ENCODE data around the gene RBM41. TPM values are rescaled to one million over a fixed set of nuclear protein-coding genes. Genes with fewer than 3 reads are reported as not detected.

The RBM41 gene
- total and polyA plus RNA-seq, 7 donors, result 2.2 to 19.1 (median 13.9) TPM

DNA sequence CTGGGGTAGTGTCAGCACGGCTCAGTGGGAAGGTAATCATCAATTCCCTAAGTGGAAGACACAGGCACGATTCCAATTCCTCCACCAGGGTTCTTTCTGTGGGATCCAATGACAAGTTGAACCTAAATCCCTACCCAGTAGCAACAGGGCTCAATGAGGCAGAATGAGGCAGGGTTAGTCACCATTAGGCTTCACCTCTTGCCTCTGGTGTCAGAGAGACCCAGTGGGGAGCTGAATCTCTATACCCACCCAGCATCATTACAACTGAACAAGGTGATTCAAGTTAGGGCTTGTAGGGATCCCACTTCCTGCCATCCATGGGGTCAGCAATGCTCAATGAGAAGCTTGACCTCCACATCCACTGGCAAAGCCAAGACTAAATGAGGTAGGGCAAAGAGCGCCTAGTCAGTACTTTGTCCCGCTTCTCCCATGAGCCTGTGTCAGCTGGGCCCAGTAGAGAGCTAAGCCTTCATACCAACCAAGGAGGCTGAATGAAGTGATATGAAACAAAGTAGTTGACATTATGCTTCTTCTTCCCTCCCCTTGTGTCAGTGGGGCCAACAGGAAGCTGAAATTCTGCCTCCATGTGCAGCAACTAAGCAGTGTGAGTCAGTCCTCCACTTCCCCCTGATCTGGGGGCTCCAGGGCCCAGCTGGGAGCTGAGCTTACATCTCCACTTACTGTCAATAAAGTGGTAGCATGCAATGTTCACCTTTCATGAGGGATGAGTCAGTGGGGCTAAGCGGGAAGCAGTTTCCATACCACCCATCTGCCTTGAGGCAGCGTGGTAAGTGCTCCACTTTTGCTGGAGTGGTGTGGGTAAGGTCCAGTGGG, 36.4 kb upstream of the RBM41 start:
- DNase-seq, result no peak
- H3K36me3 ChIP-seq (ENCODE audit: insufficient read depth in 1 of 2, low read depth in 1 of 2), result no peaks in the 10 kb centered on the region
- H3K4me1 ChIP-seq, result no peaks in the 10 kb centered on the region
- no peaks in the 10 kb centered on the region for H3K9me3 ChIP-seq
- peaks cover 0 to 6% (median 0%) of the 10 kb centered on the region in 3 donors for H3K27me3 ChIP-seq (ENCODE audit: insufficient read depth in 3 of 3, low read length in 2 of 3)
- WGBS, 3 donors, result 66 to 93% (median 82%) methylated on average over 6 of the region's 6 CpGs
- no peak overlapping the region for H3K27ac ChIP-seq
- no peak overlapping the region for H3K4me3 ChIP-seq
- TF ChIP-seq, protein P1, sequence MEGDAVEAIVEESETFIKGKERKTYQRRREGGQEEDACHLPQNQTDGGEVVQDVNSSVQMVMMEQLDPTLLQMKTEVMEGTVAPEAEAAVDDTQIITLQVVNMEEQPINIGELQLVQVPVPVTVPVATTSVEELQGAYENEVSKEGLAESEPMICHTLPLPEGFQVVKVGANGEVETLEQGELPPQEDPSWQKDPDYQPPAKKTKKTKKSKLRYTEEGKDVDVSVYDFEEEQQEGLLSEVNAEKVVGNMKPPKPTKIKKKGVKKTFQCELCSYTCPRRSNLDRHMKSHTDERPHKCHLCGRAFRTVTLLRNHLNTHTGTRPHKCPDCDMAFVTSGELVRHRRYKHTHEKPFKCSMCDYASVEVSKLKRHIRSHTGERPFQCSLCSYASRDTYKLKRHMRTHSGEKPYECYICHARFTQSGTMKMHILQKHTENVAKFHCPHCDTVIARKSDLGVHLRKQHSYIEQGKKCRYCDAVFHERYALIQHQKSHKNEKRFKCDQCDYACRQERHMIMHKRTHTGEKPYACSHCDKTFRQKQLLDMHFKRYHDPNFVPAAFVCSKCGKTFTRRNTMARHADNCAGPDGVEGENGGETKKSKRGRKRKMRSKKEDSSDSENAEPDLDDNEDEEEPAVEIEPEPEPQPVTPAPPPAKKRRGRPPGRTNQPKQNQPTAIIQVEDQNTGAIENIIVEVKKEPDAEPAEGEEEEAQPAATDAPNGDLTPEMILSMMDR (IDR thresholded peaks at IDR 0.05), result no peak
- intact Hi-C loops (cut with DNase I), result no loop called here
- no peak for ATAC-seq

DNA sequence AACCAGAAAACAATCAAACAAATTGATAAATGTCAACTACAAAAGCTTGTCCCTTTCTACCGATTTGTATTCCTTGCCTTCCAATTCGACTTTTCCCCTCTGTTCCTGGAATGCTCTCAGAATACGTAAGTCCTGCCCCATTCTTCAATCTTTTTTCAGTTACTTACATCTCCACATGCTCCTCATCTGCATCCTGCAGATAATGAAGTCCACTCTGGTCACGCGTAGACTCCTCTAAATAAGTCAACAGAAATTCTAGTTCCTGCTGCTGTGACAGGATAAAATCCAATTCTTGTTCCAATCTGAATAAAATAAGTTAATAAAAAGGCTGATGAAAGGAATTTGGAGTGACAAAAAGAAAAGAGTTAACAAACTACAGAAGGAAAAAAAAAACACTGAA, 34.4 kb upstream of the RBM41 start:
- intact Hi-C loops (cut with DNase I), result no loop called here
- Histone ChIP-seq H3K4me3 (no peak overlapping the region), H3K9me3 (no peaks in the 10 kb centered on the region), H3K27ac (no peak overlapping the region), H3K36me3 (ENCODE audit: insufficient read depth in 1 of 2, low read depth in 1 of 2) (no peaks in the 10 kb centered on the region), H3K4me1 (no peaks in the 10 kb centered on the region), H3K27me3 (ENCODE audit: insufficient read depth in 3 of 3, low read length in 2 of 3) (peaks cover 0 to 6% (median 0%) of the 10 kb centered on the region in 3 donors)
- 74 to 93% (median 88%) methylated on average over 5 of the region's 5 CpGs for WGBS, 3 donors
- ATAC-seq, result no peak
- TF ChIP-seq, protein P1 (IDR thresholded peaks at IDR 0.05), result no peak
- no peak for DNase-seq

DNA sequence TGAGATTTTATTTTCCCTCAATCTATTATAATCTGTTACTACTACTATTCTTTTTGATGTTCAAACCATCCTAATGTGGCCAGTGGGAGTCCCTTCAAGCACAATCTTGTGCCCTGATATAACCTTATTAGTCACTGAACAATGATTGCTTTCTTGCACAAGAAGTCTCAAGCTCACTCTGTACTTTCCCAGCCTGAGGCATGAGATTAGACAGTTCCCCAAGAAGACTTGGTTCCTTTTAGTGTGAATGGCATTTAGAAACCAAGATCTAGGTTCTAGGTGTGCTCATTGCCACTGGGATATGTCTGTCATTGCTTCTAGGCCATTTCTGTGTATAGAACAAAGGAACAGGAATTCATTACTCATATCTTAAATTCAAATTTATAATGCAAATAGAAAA, 28.0 kb upstream of the RBM41 start:
- intact Hi-C loops (cut with DNase I), result no loop called here
- ATAC-seq (no peak), DNase-seq (no peak)
- H3K4me3 ChIP-seq, result no peak overlapping the region
- H3K27me3 ChIP-seq (ENCODE audit: insufficient read depth in 3 of 3, low read length in 2 of 3), result no peaks in the 10 kb centered on the region
- no peaks in the 10 kb centered on the region for H3K9me3 ChIP-seq
- no peaks in the 10 kb centered on the region for H3K36me3 ChIP-seq (ENCODE audit: insufficient read depth in 1 of 2, low read depth in 1 of 2)
- H3K27ac ChIP-seq, result no peak overlapping the region
- TF ChIP-seq, protein P1 (IDR thresholded peaks at IDR 0.05), result no peak
- no peaks in the 10 kb centered on the region for H3K4me1 ChIP-seq

DNA sequence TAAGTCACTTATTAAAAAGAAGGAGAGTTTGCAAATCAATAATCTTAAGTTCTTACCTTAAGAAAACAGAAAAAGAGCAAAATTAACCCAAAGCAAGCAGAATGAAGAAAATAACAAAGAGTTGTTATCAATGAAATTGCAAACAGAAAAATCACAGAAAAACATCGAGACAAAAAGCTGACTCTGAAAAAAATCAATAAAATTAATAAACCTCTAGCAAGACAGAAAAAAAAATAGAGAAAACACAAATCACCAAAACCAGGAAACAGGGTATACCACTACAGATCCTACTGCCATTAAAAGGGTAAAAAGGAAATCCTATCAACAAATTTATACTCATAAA, 17.3 kb upstream of the RBM41 start:
- Histone ChIP-seq H3K27ac (no peak overlapping the region), H3K4me3 (no peak overlapping the region), H3K36me3 (ENCODE audit: insufficient read depth in 1 of 2, low read depth in 1 of 2) (no peaks in the 10 kb centered on the region), H3K4me1 (no peaks in the 10 kb centered on the region), H3K27me3 (ENCODE audit: insufficient read depth in 3 of 3, low read length in 2 of 3) (peaks cover 0 to 23% (median 0%) of the 10 kb centered on the region in 3 donors), H3K9me3 (no peaks in the 10 kb centered on the region)
- no peak for ATAC-seq
- intact Hi-C loops (cut with DNase I), result no loop called here
- WGBS, 3 donors, result 64 to 91% (median 87%) methylated on average over 1 of the region's 1 CpG
- TF ChIP-seq, protein P1 (IDR thresholded peaks at IDR 0.05), result no peak
- no peak for DNase-seq
